GM23248 (cell line): ENCODE results near the gene ETNPPL.

ENCODE experiments used
- EZH2 ChIP-seq: fragments of 200-600 bp; sonication (generic); IDR thresholded peaks from 2 replicates; pipeline ENCODE4 v1.6.1; 2018; ENCODE audit warnings: antibody characterized with exemption, mild to moderate bottlenecking; ENCODE audit not compliant: insufficient read depth, poor library complexity, severe bottlenecking
- EZH2phosphoT487 ChIP-seq: fragments of 200-600 bp; sonication (generic); IDR thresholded peaks from 2 replicates; pipeline ENCODE4 v1.6.1; 2018; ENCODE audit warnings: antibody characterized with exemption, moderate library complexity, mild to moderate bottlenecking, low read depth; ENCODE audit not compliant: insufficient read depth

GRCh38 chr4:108793415-108793814, 30.6 kb upstream of the ETNPPL start:
- TF ChIP-seq EZH2phosphoT487 (no peak), EZH2 (no peak)
